GM12874 (cell line): Measurements from ENCODE around the gene PDIA3.

Experiments used
- TF ChIP-seq, protein P1 (sequence below): IDR thresholded peaks from 2 replicates; pipeline ENCODE4 v1.5.1; 2011; ENCODE audit warnings: low read depth, mild to moderate bottlenecking, control low read depth, low read length, moderate library complexity; ENCODE audit not compliant: insufficient read depth

The PDIA3 gene

DNA sequence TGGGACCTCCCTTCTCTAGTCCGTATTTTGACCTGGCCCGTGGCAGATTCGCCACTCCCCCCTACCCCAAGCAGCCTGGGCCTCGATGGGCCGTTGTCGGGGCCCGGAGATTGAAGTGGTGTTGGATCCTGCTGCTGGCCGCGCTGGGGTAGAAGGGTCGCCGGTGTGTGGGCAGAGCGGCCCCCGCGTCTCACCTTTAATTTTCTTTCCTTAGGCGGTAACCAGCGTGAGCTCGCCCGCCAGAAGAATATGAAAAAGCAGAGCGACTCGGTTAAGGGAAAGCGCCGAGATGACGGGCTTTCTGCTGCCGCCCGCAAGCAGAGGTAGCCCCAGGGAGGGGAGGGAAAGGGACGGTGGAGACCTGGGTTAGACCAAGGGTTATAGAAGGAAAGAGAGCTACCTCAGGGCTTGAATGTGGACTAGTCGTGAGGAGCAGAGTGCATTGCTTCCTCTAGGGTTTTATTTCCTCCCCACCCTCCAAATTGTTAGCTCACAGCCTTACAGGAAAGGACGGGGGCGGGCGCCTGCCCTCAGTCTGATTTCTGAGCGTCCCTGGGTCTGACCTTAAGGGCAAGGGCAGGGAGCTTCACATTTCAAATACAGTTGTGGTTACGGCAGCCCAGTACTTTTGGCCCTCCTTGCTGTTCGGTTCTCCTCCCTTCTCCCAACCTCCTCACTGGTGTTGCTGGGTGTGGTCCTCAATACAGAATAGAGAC lies 46.7 kb downstream of the PDIA3 start:
- TF ChIP-seq, protein P1, sequence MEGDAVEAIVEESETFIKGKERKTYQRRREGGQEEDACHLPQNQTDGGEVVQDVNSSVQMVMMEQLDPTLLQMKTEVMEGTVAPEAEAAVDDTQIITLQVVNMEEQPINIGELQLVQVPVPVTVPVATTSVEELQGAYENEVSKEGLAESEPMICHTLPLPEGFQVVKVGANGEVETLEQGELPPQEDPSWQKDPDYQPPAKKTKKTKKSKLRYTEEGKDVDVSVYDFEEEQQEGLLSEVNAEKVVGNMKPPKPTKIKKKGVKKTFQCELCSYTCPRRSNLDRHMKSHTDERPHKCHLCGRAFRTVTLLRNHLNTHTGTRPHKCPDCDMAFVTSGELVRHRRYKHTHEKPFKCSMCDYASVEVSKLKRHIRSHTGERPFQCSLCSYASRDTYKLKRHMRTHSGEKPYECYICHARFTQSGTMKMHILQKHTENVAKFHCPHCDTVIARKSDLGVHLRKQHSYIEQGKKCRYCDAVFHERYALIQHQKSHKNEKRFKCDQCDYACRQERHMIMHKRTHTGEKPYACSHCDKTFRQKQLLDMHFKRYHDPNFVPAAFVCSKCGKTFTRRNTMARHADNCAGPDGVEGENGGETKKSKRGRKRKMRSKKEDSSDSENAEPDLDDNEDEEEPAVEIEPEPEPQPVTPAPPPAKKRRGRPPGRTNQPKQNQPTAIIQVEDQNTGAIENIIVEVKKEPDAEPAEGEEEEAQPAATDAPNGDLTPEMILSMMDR = no peak

GRCh38 chr15:43793647-43794046 lies 47.4 kb downstream of the PDIA3 start:
- TF ChIP-seq, protein P1 = no peak

- TF ChIP-seq, protein P1 = no peak
Measured at GRCh38 chr15:43794269-43795037, 48.2 kb downstream of the PDIA3 start.

- TF ChIP-seq, protein P1 = no peak
Measured at GRCh38 chr15:43795197-43795596, 49.0 kb downstream of the PDIA3 start.

DNA sequence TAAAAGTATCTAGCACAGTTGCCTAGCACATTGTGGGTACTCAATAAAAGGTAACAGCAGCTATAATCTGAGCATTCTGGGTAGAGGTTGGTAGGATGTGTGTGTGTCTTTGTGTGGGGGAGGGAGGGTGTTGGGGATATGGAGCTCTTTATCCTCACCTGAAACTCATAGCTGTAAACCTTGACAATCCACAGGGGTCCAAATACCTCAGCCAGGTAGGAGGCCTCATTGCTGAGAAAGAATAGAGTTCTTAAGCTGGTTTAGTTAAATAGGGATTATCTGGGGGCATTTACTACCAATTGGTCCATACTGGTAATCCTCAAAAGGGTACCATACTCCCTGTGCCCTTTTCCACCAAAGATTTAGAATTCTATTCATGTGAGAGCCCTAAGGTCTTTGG lies 49.8 kb downstream of the PDIA3 start:
- TF ChIP-seq, protein P1 = no peak

DNA sequence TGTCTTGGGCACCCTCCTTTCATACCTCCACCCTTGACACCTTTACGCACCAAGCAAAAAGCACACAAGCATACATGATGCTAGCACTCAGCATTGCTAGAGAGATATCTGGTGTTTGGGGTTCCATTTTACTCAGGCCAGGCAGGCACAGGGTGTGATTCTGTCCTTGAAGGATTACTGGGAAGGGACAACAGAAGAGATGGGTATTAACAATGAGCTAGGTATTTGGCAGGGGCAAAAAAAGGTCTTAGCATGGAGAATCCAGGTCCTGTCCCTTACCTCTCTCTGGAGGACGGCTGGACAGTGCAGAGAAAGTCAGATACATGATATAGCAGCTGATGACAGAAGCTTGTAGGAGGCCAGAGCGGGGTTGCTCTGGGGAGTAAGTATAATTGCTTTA lies 50.3 kb downstream of the PDIA3 start:
- TF ChIP-seq, protein P1 = no peak

DNA sequence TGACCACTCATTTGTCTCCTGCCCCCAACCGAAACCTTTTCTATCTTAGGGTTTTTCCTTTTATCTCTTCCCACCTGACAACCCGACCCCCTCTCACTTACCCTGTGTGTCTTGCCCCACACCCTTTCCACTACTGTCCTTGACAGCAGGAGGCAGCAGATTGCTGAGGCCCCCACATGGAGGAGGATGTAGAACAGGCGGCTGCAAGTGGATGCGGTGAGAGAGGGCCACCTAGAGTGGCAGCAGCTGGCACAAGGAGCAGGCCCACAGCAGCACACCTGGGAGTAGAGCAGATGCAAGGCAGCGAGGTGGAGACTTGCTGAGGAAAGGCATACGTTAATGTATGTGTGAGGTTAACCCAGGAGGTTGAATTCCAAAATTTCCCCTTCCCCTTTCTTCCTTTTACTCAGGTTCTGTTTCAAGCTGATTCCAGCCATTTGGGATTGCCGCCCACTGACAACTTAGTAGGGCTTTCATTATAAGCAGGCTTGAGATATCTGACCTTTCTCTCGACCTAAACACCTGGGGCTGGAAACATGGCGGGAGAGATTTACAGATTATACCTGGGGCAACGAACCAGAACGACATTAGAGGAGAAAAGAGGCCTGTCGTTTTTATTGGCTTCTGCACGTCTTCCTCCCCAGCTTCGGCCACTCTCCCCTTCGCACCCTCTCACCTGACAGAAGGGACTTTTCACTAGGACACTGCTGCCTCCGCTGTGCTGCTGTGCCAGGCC lies 53.1 kb downstream of the PDIA3 start:
- TF ChIP-seq, protein P1 = no peak
